HepG2 (cell line): ENCODE measurements around the gene SLCO2A1.

Experiments used
- ELF1 ChIP-seq: sonication (generic); formaldehyde crosslinking; IDR thresholded peaks from 2 replicates; pipeline ENCODE4 v1.4.0; 2020; ENCODE audit warnings: missing genetic modification reagents
- HCFC1 ChIP-seq: fragments of 150-350 bp; IDR thresholded peaks from 2 replicates; pipeline ENCODE4 v1.6.1; 2014; ENCODE audit warnings: low read depth, low read length
- NBN ChIP-seq: fragments of 450-650 bp; conservative IDR thresholded peaks from 2 replicates; pipeline ENCODE4 v1.6.1; 2017
- NR3C1 ChIP-seq: sonication (generic); formaldehyde crosslinking; IDR thresholded peaks from 2 replicates; pipeline ENCODE4 v1.4.0; 2020; ENCODE audit warnings: missing genetic modification reagents
- POLR2A ChIP-seq, 2 experiments: IDR thresholded peaks; 2 replicates each; pipeline ENCODE4 v1.6.1; 2011; ENCODE audit warnings: low read depth in 2 of 2, low read length in 2 of 2, mild to moderate bottlenecking in 1 of 2, moderate library complexity in 1 of 2; ENCODE audit not compliant: insufficient read depth in 1 of 2
- SSRP1 ChIP-seq: IDR thresholded peaks from 2 replicates; pipeline ENCODE4 v1.6.1; 2016; ENCODE audit warnings: control low read depth
- ZBTB20 ChIP-seq: sonication (generic); formaldehyde crosslinking; IDR thresholded peaks from 2 replicates; pipeline ENCODE4 v1.8.1; 2023; ENCODE audit warnings: missing genetic modification reagents, low read depth, mild to moderate bottlenecking, borderline replicate concordance
- ZNF256 ChIP-seq: sonication (generic); formaldehyde crosslinking; conservative IDR thresholded peaks from 2 replicates; pipeline ENCODE4 v1.4.0; 2020; ENCODE audit warnings: missing genetic modification reagents
- ZNF274 ChIP-seq: sonication (generic); formaldehyde crosslinking; IDR thresholded peaks from 2 replicates; pipeline ENCODE4 v1.5.1; 2020; ENCODE audit warnings: mild to moderate bottlenecking, missing genetic modification reagents
- ZNF550 ChIP-seq: sonication (generic); formaldehyde crosslinking; IDR thresholded peaks from 2 replicates; pipeline ENCODE4 v1.4.0; 2020; ENCODE audit warnings: mild to moderate bottlenecking, missing genetic modification reagents, borderline replicate concordance
- ZNF562 ChIP-seq: sonication (generic); formaldehyde crosslinking; IDR thresholded peaks from 2 replicates; pipeline ENCODE4 v1.8.0; 2022; ENCODE audit warnings: missing genetic modification reagents, borderline replicate concordance
- TF ChIP-seq, protein P1 (sequence below): sonication (generic); formaldehyde crosslinking; IDR thresholded peaks from 2 replicates; pipeline ENCODE4 v1.4.0; 2020; ENCODE audit warnings: mild to moderate bottlenecking, missing genetic modification reagents
- TF ChIP-seq, protein P2 (sequence below): sonication (generic); formaldehyde crosslinking; conservative IDR thresholded peaks from 2 replicates; pipeline ENCODE4 v1.8.0; 2022; ENCODE audit warnings: mild to moderate bottlenecking, moderate library complexity, missing genetic modification reagents
- TF ChIP-seq, protein P3 (sequence below): sonication (generic); formaldehyde crosslinking; IDR thresholded peaks from 2 replicates; pipeline ENCODE4 v1.5.0; 2020; ENCODE audit warnings: mild to moderate bottlenecking, missing genetic modification reagents, moderate library complexity

DNA sequence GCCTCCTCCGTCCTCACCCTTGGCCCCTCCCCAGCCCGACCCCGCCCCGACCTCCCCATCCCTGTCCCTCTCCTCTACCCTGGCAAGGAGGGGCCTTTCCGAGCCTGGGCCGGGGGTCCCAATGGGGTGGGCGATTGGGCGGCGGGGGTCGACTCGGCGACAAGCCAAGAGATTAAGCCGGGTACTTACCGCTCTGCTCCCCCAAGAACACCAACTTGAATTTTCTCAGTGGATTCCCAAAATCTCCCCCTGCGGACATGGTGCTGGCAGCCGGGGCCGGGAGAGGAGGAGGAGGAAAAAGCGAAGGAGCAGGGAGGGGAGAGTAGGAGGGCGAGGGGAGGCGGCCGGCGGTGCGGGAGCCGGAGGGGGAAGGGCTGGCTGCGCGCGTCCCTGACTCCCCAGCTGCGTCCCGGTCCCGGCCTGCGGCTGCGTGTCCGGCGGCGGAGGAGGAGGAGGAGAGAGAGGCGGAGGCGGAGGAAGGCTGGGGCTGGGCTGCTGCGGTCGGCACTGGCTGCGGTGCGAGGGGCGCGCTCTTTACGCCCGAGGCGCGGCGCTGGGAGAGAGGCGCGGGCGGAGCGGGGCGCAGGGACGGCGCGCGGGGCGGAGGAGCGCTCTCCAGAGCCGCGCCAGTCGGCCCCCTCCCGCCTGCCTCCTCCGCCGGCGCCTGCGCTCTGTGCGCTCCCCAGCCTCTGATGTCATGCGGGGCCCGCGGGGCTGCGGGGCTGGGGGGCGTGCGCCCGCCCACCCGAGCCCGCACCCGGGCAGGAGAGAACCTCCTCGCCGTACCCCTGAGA, 134.3 kb downstream of the SLCO2A1 start, which contains the start of gene RAB6B:
- TF ChIP-seq POLR2A (IDR thresholded peaks at IDR 0.05; ENCODE audit: insufficient read depth in 1 of 2, low read depth in 2 of 2, low read length in 2 of 2) (no peak), HCFC1 (no peak), SSRP1 (no peak), ZNF562 (CRISPR knock-in tag) (no peak), ELF1 (CRISPR knock-in tag) (no peak), NR3C1 (CRISPR knock-in tag) (no peak), ZNF256 (CRISPR knock-in tag) (no peak), NBN (no peak), ZNF550 (CRISPR knock-in tag) (no peak), ZNF274 (CRISPR knock-in tag) (no peak), ZBTB20 (CRISPR knock-in tag) (no peak)
- TF ChIP-seq, protein P1, sequence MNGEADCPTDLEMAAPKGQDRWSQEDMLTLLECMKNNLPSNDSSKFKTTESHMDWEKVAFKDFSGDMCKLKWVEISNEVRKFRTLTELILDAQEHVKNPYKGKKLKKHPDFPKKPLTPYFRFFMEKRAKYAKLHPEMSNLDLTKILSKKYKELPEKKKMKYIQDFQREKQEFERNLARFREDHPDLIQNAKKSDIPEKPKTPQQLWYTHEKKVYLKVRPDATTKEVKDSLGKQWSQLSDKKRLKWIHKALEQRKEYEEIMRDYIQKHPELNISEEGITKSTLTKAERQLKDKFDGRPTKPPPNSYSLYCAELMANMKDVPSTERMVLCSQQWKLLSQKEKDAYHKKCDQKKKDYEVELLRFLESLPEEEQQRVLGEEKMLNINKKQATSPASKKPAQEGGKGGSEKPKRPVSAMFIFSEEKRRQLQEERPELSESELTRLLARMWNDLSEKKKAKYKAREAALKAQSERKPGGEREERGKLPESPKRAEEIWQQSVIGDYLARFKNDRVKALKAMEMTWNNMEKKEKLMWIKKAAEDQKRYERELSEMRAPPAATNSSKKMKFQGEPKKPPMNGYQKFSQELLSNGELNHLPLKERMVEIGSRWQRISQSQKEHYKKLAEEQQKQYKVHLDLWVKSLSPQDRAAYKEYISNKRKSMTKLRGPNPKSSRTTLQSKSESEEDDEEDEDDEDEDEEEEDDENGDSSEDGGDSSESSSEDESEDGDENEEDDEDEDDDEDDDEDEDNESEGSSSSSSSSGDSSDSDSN: no peak
- TF ChIP-seq, protein P2, sequence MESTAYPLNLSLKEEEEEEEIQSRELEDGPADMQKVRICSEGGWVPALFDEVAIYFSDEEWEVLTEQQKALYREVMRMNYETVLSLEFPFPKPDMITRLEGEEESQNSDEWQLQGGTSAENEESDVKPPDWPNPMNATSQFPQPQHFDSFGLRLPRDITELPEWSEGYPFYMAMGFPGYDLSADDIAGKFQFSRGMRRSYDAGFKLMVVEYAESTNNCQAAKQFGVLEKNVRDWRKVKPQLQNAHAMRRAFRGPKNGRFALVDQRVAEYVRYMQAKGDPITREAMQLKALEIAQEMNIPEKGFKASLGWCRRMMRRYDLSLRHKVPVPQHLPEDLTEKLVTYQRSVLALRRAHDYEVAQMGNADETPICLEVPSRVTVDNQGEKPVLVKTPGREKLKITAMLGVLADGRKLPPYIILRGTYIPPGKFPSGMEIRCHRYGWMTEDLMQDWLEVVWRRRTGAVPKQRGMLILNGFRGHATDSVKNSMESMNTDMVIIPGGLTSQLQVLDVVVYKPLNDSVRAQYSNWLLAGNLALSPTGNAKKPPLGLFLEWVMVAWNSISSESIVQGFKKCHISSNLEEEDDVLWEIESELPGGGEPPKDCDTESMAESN: no peak
- TF ChIP-seq, protein P3, sequence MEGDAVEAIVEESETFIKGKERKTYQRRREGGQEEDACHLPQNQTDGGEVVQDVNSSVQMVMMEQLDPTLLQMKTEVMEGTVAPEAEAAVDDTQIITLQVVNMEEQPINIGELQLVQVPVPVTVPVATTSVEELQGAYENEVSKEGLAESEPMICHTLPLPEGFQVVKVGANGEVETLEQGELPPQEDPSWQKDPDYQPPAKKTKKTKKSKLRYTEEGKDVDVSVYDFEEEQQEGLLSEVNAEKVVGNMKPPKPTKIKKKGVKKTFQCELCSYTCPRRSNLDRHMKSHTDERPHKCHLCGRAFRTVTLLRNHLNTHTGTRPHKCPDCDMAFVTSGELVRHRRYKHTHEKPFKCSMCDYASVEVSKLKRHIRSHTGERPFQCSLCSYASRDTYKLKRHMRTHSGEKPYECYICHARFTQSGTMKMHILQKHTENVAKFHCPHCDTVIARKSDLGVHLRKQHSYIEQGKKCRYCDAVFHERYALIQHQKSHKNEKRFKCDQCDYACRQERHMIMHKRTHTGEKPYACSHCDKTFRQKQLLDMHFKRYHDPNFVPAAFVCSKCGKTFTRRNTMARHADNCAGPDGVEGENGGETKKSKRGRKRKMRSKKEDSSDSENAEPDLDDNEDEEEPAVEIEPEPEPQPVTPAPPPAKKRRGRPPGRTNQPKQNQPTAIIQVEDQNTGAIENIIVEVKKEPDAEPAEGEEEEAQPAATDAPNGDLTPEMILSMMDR (CRISPR knock-in tag): no peak
